Measurements from ENCODE around the gene UBD.

UBD gene

DNA sequence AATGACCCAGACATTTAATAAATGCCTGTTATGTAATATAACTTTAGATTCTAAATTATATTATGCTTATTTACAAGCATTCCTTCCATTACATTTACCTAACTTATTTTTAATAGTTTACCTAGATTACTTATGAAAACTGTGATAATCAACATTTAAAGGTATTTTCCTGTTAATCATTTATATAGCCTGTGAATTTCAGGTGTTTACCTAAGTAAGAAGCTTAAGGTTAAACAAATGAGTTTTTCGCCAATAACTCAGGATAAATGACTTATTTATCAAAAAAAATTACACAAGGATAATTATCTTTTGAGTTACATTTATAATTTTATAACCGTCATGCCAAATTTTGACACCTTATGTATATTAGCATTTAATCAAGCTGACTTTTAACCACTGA is 35.5 kb downstream of the UBD start:
- no peak for DNase-seq (ENCODE audit: low read depth in 2 of 2, low spot score in 1 of 2)

DNA sequence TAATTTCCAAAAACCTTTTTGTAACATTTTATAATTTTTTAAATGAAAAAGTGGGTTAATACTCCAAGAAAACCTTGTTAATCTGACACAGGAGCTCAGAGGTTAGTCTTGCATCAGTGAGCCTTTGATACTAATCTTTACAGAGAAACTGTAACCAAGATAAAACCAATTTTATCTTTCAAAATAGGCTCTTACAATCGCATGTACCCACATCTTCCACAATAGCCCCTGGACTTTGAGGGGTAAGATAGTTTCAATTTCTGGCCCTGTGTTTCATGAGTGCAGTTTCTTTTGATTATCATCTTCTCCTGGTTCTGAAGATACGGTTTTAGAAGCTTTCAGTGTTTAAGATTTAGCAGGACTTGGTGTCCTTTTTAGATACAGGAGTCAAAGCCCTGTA is 37.3 kb downstream of the UBD start:
- no peak for DNase-seq (ENCODE audit: low read depth in 2 of 2, low spot score in 1 of 2)

DNA sequence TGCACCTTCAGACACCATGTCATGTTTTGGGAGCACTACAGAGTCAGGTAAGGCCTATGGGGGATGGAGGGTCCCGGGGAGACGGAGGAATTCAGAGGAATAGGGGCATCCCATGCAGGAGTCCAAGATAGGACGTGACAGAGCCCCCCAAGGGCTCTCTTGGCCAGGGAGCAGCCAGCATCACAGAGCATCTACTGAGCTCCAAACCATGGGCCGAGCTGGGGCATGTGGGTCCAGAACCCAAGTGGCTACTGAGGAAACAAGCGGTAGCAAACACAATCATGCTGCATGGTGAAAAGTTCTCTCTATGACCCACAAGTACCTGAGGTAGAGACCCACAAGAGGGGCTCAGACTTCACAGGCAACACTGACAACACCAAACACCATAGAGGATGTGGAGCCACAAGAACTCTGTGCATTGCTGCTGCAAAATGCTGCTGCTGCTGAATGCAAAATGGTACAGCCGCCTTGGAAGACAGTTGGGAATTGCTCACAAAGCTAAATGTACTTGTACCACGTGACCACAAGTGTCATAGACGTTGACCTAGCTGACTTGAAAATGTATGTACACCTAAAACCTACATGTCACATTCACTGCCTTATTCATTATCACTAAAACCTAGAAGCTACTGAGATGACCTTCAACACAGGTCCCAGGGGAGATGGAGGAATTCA is 38.4 kb downstream of the UBD start:
- DNase-seq (ENCODE audit: low read depth in 2 of 2, low spot score in 1 of 2): no peak

DNA sequence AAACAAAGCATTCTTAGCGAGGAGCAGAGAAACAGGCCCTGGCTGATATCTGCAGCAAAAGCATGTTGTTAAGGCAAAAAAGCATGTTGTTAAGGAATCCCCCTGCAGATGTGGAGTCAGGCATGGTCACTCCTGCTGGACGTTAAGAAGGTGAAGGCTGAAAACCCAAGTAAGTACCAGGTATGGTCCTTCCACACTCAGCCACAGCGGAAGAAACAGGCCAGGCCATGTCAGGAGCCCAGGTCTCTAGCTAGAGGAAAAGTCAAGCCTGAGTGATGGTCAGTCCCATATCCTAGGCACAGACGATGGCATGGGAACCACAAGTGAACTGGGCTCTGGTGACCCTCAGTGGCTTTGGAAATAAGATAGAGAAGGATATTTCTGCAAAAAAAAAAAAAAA is 39.3 kb downstream of the UBD start:
- no peak for DNase-seq (ENCODE audit: low read depth in 2 of 2, low spot score in 1 of 2)

DNA sequence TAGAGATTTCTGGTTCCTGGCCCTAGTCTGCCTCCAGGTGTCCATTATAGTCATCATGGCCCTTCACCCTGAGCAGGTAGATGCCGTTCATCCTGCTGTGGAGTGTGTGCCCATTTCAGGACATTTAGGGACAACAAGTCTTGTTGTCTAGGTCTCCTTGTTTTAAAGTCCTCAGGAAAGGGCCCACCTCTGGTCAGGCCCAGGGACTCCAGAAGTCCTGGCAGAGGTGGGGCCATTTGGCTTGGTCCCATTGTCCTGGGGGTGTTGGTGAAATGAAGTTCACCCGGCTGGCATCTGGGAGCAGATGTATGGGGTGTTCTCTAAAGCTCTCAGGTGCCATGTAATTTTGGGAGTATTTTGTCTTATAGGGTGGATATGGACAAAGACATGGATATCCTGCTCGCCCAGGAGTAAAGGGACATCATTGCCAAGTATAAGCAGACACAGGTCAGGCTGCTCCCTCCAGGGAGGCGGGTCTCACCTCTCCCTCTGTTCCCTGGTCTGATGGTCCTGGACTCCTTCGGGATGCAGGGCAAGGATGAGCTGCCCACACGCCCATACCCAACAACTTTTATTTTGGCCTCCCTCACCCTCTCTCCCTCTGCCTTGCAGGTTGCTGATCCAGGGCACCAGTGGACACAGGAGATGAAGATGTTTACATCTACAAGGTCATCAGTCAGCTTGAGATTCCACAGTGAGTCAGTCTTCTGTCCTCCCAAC is 40.1 kb downstream of the UBD start:
- no peak for DNase-seq (ENCODE audit: low read depth in 2 of 2, low spot score in 1 of 2)

DNA sequence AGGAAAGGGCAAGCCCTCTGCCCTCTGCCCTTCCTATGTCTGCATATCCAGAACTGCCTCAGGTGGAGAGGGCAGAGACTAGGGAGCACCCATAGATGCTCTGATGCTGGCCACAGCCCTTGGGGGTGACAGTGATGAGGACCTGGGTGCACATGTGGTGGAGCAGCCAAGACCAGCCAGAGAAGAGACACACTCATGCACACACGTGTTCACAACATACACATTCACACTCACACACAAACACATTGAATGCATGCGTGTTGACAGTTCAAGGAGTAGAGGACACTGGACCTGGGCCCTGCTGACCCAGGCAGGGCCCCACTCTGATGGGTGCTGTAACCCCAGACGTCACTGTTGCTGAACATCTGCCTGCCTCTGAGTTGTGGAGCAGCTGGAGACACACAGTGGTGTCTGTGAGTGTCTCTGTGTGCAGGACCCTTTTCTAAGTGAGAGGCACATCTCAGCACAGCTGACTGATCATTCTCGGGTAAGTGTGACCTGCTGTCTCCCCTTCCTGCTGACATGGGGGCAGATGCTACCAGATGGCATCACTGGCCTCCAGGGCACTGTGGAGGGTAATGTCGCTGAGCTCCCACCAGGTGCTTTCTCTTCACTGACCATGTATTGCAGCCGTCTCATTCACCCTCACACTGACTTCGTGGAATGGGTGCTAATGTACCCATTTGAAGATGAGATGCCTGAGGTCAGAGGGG is 41.6 kb downstream of the UBD start:
- DNase-seq (ENCODE audit: low read depth in 2 of 2, low spot score in 1 of 2): no peak

DNA sequence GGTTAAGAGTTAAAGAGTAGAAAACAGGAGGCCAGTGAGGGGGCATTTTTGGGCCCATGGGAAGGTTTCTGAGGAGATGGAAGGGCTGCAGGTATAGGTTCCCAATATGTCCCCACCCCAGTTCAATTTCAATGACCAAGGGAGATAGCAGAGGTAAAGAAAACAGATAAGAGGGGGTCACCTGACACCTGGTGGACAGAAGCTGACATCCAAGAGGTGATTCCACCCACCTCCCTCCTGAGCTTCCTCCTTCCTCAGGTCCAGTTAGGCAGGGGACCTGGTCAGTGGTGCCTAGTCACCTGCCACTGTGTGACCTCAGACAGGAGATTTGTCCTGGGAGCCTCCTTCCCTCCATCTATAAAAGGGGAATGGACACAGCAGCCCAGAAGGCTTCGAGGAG is 42.3 kb downstream of the UBD start:
- DNase-seq (ENCODE audit: low read depth in 2 of 2, low spot score in 1 of 2): no peak

DNA sequence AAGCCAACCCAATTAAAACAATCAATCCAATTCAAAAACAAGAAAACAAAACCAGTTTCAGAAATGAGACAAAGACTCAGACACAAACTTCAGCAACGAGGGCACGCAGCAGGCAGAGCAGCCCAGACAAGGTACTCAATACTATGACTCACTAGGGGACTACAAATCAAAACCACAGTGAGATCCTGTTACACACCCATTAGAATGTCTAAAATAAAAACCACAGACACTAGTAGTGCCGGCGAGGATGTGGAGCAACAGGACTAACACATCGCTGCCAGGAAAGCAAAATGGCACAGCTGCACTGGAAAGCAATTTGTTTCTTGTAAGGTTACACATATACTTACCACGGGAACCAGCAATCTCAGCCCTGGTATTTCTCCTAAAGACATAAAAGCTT is 43.4 kb downstream of the UBD start:
- DNase-seq (ENCODE audit: low read depth in 2 of 2, low spot score in 1 of 2): no peak

DNA sequence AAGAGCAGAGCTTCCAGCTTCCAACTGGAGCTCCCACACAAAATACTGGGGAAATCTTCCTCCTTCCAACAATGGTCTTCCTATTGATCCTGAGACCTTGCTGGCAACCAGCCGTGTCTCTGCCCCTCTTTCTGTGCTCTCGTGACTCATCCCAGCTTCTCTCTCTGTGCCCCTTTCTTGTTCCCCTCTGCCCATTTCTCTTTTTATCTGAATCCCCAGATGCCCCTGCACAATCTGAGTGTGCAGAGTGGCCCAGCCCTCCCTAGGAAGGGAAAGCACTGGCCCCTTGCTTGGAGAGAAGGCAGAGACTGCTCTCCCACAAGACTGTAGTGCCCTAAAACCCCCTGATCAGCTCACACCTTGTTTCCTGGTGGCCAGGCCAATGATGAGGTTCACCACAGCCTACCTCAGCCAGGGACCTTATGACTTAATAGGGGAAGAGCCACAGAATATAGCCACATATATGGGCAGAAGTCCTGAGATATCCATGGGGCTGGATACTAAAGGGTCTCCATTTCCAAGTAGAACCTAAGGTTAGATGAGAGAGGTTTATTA is 48.7 kb downstream of the UBD start:
- DNase-seq (ENCODE audit: low read depth in 2 of 2, low spot score in 1 of 2): no peak

DNA sequence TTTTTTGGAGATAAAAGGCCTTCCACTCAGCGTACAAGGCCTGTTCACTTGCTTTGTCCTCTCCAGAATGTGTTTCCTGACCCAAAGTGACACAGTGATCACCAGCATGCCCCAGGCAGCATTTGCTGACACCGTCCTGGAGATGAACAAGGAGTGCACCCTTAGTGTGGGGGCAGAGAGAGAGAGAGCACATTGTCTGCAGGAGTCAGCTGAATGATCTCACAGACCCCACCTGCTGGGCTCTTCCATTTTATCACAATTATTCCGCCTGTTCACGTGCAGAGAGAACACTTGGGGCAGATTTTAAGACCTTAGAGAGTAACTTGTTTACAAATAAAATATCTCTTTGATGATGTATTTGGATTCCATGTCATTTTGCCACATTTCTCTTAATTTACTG is 49.3 kb downstream of the UBD start:
- DNase-seq (ENCODE audit: low read depth in 2 of 2, low spot score in 1 of 2): no peak

DNA sequence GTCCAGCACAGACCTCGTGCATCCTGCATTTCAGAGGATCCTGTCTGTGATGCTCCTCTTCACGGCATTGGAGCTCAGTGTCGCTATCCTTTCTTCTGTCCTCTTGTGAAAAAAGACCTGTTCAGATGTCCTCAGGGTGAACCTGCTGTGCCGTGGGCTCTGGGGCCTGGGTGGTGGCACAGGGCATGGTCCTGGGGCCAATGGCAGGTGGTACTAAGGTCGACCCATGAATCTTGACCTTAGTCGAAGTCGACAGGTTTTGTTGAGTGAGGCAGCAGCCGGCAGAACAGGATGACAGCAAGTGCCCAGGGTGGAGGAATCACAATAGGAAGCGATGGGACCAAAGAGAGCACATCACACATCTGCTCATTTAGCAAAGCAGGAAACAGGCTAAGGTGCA is 49.8 kb downstream of the UBD start:
- DNase-seq (ENCODE audit: low read depth in 2 of 2, low spot score in 1 of 2): no peak

DNA sequence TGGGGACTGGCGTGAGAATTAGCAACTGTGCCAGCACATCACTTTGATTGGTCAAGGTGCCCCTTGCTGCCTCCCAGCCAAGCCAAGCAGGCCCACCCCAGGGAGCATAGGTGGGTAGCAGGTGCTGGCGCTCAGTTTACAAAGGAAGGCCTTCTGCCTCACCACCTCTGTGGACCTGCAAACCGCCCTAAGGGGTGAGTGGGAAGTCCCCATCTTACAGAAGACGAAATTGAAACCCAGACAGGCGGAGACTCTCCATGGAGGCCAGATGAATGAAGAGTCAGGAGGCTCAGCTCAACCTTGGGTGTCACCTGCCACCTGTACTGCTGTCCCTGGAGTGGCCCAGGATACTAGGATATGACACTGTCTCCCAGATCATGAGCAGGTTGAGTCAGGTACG is 50.3 kb downstream of the UBD start:
- no peak for DNase-seq (ENCODE audit: low read depth in 2 of 2, low spot score in 1 of 2)

DNA sequence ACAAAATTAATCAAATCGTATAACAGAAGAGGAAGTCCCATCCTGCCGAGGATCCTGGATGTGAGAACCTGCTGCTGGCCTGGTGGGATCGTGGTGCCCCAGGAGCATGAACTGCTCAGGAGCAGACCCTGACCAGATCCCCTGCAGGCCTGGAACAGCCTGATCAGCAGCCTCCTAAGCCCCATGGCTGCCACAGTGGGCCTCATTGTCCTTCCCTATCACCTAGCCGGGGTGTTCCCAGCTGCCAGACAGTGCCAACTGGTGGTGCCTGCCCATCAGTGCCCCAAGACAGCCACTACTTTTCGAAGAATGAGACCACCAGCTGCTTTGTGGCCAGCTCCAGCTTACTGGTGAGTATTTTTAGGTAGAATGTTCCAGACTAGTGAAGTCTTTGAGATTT is 52.2 kb downstream of the UBD start:
- DNase-seq (ENCODE audit: low read depth in 2 of 2, low spot score in 1 of 2): no peak

DNA sequence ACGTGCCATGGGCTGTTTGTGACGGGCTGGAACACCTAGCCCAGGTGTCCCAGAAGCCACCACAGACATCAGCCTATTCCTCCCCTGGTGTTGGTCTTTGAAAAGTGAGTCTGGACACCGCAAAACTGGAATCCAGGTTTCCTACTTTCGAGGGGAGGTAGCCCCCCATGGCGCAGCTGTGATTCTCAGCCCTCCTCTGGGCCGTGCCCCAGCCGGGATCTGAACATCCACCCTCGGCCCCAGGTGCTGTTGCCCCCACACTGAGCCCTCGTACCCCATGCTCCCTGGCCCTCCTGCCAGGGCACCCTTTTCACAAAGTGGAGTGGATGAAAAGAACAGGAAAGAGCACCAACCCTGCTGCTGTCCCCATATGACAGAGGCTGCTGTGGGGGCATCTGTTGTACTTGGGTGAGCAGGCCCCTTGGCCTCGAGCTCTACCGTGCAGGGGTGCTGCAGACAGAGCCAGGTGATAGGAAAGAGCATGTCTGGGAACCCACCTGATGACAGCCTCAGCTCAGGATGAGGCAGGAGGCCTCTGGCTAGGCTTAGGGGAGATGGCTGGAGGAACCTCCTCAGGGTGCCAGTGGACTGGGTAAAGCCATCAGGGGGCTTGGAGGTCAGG is 53.0 kb downstream of the UBD start:
- no peak for DNase-seq (ENCODE audit: low read depth in 2 of 2, low spot score in 1 of 2)

DNA sequence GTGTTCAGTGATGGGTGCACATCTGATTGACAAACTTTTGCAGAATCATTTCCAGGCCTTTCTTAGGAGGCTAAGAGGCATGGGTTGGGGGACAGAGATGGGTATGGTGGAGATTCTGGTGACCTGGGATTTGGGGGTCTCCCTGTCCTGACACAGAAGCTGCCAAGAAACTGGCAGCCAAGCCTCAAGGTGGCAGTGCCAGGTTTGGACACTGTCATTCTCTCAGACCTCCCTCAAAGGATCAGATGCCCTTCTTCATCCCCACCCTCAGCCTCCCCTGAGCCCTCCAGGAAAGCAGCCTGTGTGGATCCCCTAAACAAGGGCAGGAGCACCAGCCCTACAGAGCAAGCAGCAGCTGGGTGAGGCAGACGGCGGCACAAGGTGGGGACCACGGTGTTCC is 53.7 kb downstream of the UBD start:
- DNase-seq (ENCODE audit: low read depth in 2 of 2, low spot score in 1 of 2): no peak
